HEK293T (cell line): ENCODE results near the gene AOAH.

Experiments
- ARNT ChIP-seq: fragments of 450-650 bp; IDR thresholded peaks from 2 replicates; pipeline ENCODE4 v1.6.1; 2017; ENCODE audit warnings: mild to moderate bottlenecking
- BHLHE40 ChIP-seq: fragments of 450-650 bp; IDR thresholded peaks from 2 replicates; pipeline ENCODE4 v1.6.1; 2016; ENCODE audit warnings: mild to moderate bottlenecking, moderate library complexity, borderline replicate concordance
- CTBP1 ChIP-seq: fragments of 450-650 bp; IDR thresholded peaks from 2 replicates; pipeline ENCODE4 v1.6.1; 2016; ENCODE audit warnings: borderline replicate concordance
- ELF4 ChIP-seq: fragments of 450-650 bp; IDR thresholded peaks from 2 replicates; pipeline ENCODE4 v1.6.1; 2017; ENCODE audit warnings: antibody characterized with exemption
- FOXA1 ChIP-seq: fragments of 450-650 bp; IDR thresholded peaks from 2 replicates; pipeline ENCODE4 v1.6.1; 2016; ENCODE audit warnings: mild to moderate bottlenecking
- FOXK2 ChIP-seq: fragments of 450-650 bp; IDR thresholded peaks from 2 replicates; pipeline ENCODE4 v1.6.1; 2016; ENCODE audit warnings: mild to moderate bottlenecking
- FOXM1 ChIP-seq: fragments of 450-650 bp; IDR thresholded peaks from 2 replicates; pipeline ENCODE4 v1.6.1; 2017; ENCODE audit warnings: mild to moderate bottlenecking, borderline replicate concordance
- HDGF ChIP-seq: fragments of 450-650 bp; IDR thresholded peaks from 2 replicates; pipeline ENCODE4 v1.6.1; 2017; ENCODE audit warnings: antibody characterized with exemption, borderline replicate concordance
- LEF1 ChIP-seq: fragments of 450-650 bp; IDR thresholded peaks from 2 replicates; pipeline ENCODE4 v1.6.1; 2017; ENCODE audit warnings: mild to moderate bottlenecking, borderline replicate concordance
- NFRKB ChIP-seq: fragments of 450-650 bp; IDR thresholded peaks from 2 replicates; pipeline ENCODE4 v1.6.1; 2016; ENCODE audit warnings: mild to moderate bottlenecking, moderate library complexity
- PKNOX1 ChIP-seq: fragments of 450-650 bp; IDR thresholded peaks from 2 replicates; pipeline ENCODE4 v1.6.1; 2016
- SP1 ChIP-seq: fragments of 450-650 bp; IDR thresholded peaks from 2 replicates; pipeline ENCODE4 v1.6.1; 2017
- SUZ12 ChIP-seq: fragments of 450-650 bp; IDR thresholded peaks from 2 replicates; pipeline ENCODE4 v1.6.1; 2016; ENCODE audit warnings: mild to moderate bottlenecking
- ZNF384 ChIP-seq: fragments of 450-650 bp; IDR thresholded peaks from 2 replicates; pipeline ENCODE4 v1.6.1; 2016

DNA sequence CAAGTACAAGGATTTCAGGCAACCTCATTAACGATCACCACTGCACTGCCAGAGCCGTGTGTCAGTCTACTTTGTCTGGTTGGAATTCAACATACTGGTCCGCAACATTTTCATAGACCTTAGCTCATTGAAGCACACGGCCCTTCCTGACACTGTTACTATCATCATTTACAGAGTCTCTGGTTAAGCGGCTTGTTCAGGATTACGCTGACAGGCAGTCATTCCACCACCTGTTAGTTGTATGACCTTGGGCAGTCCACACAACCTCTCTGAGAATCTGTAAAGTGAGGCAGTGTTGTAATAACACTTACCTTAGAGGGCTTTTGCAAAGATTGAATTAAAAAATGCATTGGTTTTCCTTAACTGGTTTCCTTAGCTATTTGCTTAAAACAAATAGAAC, 112.6 kb downstream of the AOAH start:
- TF ChIP-seq FOXA1 = no peak
- no peak for TF ChIP-seq FOXM1
- no peak for TF ChIP-seq SP1
- TF ChIP-seq CTBP1 = no peak
- TF ChIP-seq PKNOX1 = no peak
- no peak for TF ChIP-seq ELF4
- TF ChIP-seq BHLHE40 = no peak
- no peak for TF ChIP-seq SUZ12
- TF ChIP-seq FOXK2 = no peak
- TF ChIP-seq LEF1 = no peak
- no peak for TF ChIP-seq ARNT
- no peak for TF ChIP-seq HDGF
- no peak for TF ChIP-seq NFRKB
- TF ChIP-seq ZNF384 = no peak
